ENCODE results near the gene SNX18. TPM values are rescaled to one million over a fixed set of nuclear protein-coding genes. Genes with fewer than 3 reads are reported as not detected.

SNX18 gene
- total and polyA plus RNA-seq, 10 of the 15 experiments (the other 5 are each of a cell fraction or from before 2014, with no cell fraction given) = 0.27 to 1.7 (median 0.47) TPM

GRCh38 chr5:54558362-54558761 is 40.8 kb downstream of the SNX18 start (continued):
- TF ChIP-seq EGR1 (IDR thresholded peaks at IDR 0.05; ENCODE audit: borderline replicate concordance in 1 of 2, low read depth in 2 of 2, low read length in 2 of 2) = no peak
- no peak for TF ChIP-seq CREM (IDR thresholded peaks at IDR 0.05; ENCODE audit: low read depth)
- TF ChIP-seq, protein P1, sequence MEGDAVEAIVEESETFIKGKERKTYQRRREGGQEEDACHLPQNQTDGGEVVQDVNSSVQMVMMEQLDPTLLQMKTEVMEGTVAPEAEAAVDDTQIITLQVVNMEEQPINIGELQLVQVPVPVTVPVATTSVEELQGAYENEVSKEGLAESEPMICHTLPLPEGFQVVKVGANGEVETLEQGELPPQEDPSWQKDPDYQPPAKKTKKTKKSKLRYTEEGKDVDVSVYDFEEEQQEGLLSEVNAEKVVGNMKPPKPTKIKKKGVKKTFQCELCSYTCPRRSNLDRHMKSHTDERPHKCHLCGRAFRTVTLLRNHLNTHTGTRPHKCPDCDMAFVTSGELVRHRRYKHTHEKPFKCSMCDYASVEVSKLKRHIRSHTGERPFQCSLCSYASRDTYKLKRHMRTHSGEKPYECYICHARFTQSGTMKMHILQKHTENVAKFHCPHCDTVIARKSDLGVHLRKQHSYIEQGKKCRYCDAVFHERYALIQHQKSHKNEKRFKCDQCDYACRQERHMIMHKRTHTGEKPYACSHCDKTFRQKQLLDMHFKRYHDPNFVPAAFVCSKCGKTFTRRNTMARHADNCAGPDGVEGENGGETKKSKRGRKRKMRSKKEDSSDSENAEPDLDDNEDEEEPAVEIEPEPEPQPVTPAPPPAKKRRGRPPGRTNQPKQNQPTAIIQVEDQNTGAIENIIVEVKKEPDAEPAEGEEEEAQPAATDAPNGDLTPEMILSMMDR (IDR thresholded peaks at IDR 0.05 in 2 of 3, conservative IDR thresholded peaks at IDR 0.05 in 1 of 3; ENCODE audit: control insufficient read depth in 2 of 3, extremely low read depth in 1 of 3, insufficient read depth in 1 of 3, low read depth in 3 of 3, low read length in 3 of 3) = no peak

- Histone ChIP-seq H3K36me3 (ENCODE audit: control insufficient read depth in 2 of 2, insufficient read depth in 2 of 2, low read length in 1 of 2) (no peaks in the 10 kb centered on the region), H3K4me2 (ENCODE audit: control insufficient read depth, insufficient read depth) (no peak overlapping the region), H3K79me2 (ENCODE audit: control insufficient read depth, insufficient read depth, low read length) (no peaks in the 10 kb centered on the region), H3K27ac (ENCODE audit: control insufficient read depth, insufficient read depth) (no peak overlapping the region), H3K9me3 (replicated peaks; ENCODE audit: control insufficient read depth, insufficient read depth, low read length) (no peaks in the 10 kb centered on the region; the same call in 2 of the 3 replicates), H2AFZ (ENCODE audit: control insufficient read depth, low read depth, low read length) (no peak overlapping the region), H3K9ac (ENCODE audit: control insufficient read depth, insufficient read depth, low read length) (no peak overlapping the region), H3K4me3 (no peak overlapping the region), H3K4me1 (ENCODE audit: control insufficient read depth, insufficient read depth, low read length) (no peaks in the 10 kb centered on the region), H3K27me3 (replicated peaks in 1 of 2; ENCODE audit: control insufficient read depth in 2 of 2, insufficient read depth in 2 of 2, low read length in 1 of 2) (no peaks in the 10 kb centered on the region), H4K20me1 (ENCODE audit: control insufficient read depth, insufficient read depth) (no peaks in the 10 kb centered on the region)
- no TSS peak for BruUV-seq (replicated peaks)
- ATAC-seq (no peak), DNase-seq (ENCODE audit: low read depth, low spot score) (no peak), FAIRE-seq (no peak)
- ChIA-PET RAD21 (ENCODE audit: unreplicated experiment) (no interaction called here), SMC1A (ENCODE audit: uncharacterized antibody, unreplicated experiment) (interaction anchor here (0.6 to 1.3 kb wide), 3 partner anchors 12 to 19 kb away, joined by 3 to 4 read pairs (median 3); no protein-coding TSS in a partner anchor), CTCF (interaction anchor here (0.9 to 1.6 kb wide), 2 partner anchors 9 to 45 kb away, joined by 3 read pairs; no protein-coding TSS in a partner anchor), POLR2A (interaction anchor here (0.6 kb wide), 1 partner anchor 31 kb away, joined by 4 read pairs; no protein-coding TSS in a partner anchor)
- intact Hi-C loops (cut with micrococcal nuclease; ENCODE audit: unreplicated experiment) (loop anchor here (1.0 kb wide), 1 partner anchor 21 kb away; no protein-coding TSS in a partner anchor), in situ Hi-C loops (cut with MboI) (no loop called here)
- TF ChIP-seq, protein P2, sequence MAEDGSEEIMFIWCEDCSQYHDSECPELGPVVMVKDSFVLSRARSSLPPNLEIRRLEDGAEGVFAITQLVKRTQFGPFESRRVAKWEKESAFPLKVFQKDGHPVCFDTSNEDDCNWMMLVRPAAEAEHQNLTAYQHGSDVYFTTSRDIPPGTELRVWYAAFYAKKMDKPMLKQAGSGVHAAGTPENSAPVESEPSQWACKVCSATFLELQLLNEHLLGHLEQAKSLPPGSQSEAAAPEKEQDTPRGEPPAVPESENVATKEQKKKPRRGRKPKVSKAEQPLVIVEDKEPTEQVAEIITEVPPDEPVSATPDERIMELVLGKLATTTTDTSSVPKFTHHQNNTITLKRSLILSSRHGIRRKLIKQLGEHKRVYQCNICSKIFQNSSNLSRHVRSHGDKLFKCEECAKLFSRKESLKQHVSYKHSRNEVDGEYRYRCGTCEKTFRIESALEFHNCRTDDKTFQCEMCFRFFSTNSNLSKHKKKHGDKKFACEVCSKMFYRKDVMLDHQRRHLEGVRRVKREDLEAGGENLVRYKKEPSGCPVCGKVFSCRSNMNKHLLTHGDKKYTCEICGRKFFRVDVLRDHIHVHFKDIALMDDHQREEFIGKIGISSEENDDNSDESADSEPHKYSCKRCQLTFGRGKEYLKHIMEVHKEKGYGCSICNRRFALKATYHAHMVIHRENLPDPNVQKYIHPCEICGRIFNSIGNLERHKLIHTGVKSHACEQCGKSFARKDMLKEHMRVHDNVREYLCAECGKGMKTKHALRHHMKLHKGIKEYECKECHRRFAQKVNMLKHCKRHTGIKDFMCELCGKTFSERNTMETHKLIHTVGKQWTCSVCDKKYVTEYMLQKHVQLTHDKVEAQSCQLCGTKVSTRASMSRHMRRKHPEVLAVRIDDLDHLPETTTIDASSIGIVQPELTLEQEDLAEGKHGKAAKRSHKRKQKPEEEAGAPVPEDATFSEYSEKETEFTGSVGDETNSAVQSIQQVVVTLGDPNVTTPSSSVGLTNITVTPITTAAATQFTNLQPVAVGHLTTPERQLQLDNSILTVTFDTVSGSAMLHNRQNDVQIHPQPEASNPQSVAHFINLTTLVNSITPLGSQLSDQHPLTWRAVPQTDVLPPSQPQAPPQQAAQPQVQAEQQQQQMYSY (CRISPR knock-in tag; IDR thresholded peaks at IDR 0.05) = no peak
- no peak for TF ChIP-seq BCLAF1 (IDR thresholded peaks at IDR 0.05)
- no peak for TF ChIP-seq ZBTB40 (IDR thresholded peaks at IDR 0.05; ENCODE audit: borderline replicate concordance)
- no peak for TF ChIP-seq MEF2B (IDR thresholded peaks at IDR 0.05; ENCODE audit: partially characterized antibody, poor library complexity, severe bottlenecking)
- TF ChIP-seq HCFC1 (IDR thresholded peaks at IDR 0.05; ENCODE audit: low read length) = no peak
- no peak for TF ChIP-seq NFIC (IDR thresholded peaks at IDR 0.05; ENCODE audit: low read depth, low read length)
These were observed 44.1 kb downstream of the SNX18 start for GRCh38 chr5:54561651-54562050.
